Large intestine (tissue), 3 donors: ENCODE results near the gene LMO2. TPM values are rescaled to one million over a fixed set of nuclear protein-coding genes. Genes with fewer than 3 reads are reported as not detected.

Source experiments
- DNase-seq, 2 donors: peaks; one replicate each; pipeline versions ENCODE4 v3.0.0 to v3.0.0-alpha.2; 2013
- H3K27ac ChIP-seq: one replicate; pipeline ENCODE4 v1.5.1; 2013; ENCODE audit warnings: low read length
- H3K27me3 ChIP-seq: 2 replicates; pipeline ENCODE4 v1.6.1; 2013; ENCODE audit warnings: low read length; ENCODE audit not compliant: control insufficient read depth, insufficient read depth
- H3K36me3 ChIP-seq: 2 replicates; pipeline ENCODE4 v1.6.1; 2013; ENCODE audit warnings: low read length; ENCODE audit not compliant: control insufficient read depth, insufficient read depth
- H3K4me1 ChIP-seq: one replicate; pipeline ENCODE4 v1.6.1; 2013; ENCODE audit warnings: low read length; ENCODE audit not compliant: control insufficient read depth, insufficient read depth
- H3K4me3 ChIP-seq: one replicate; pipeline ENCODE4 v1.5.1; 2013; ENCODE audit warnings: low read length
- H3K9me3 ChIP-seq: one replicate; pipeline ENCODE4 v1.6.1; 2013; ENCODE audit warnings: mild to moderate bottlenecking, low read depth, low read length, moderate library complexity; ENCODE audit not compliant: control insufficient read depth
- WGBS: methylation state at CpG from one replicate; pipeline ENCODE4 v1.1.5; 2013; ENCODE audit warnings: low lambda C conversion rate; ENCODE audit not compliant: insufficient coverage; 5-methylcytosine and 5-hydroxymethylcytosine counted together
- polyA plus RNA-seq: library from polyadenylated mRNA; unstranded; fragments of 120-200 nt; gene quantifications from one replicate; pipeline ENCODE4 v1.2.1, GENCODE V29; 2013

LMO2 gene
- polyA plus RNA-seq, 1 donor = 11.8 TPM

GRCh38 chr11:33875621-33876294, 16.1 kb downstream of the LMO2 start:
- Histone ChIP-seq H3K27ac (no peak overlapping the region), H3K27me3 (peaks cover 45% of the 10 kb centered on the region), H3K4me1 (no peaks in the 10 kb centered on the region), H3K9me3 (no peaks in the 10 kb centered on the region), H3K4me3 (no peak overlapping the region), H3K36me3 (no peaks in the 10 kb centered on the region)
- DNase-seq = no peak
- WGBS = 71% methylated on average over 1 of the region's 2 CpGs

GRCh38 chr11:33874910-33875490, 16.9 kb downstream of the LMO2 start:
- Histone ChIP-seq H3K9me3 (no peaks in the 10 kb centered on the region), H3K4me3 (no peak overlapping the region), H3K36me3 (no peaks in the 10 kb centered on the region), H3K27ac (no peak overlapping the region), H3K27me3 (peaks cover 52% of the 10 kb centered on the region), H3K4me1 (no peaks in the 10 kb centered on the region)
- no CpG with 5 or more reads among the region's 12 CpGs for whole genome bisulfite sequencing
- no peak for DNase-seq

- Histone ChIP-seq H3K4me3 (no peak overlapping the region), H3K27me3 (peaks cover 54% of the 10 kb centered on the region), H3K36me3 (no peaks in the 10 kb centered on the region), H3K4me1 (no peaks in the 10 kb centered on the region), H3K27ac (no peak overlapping the region), H3K9me3 (no peaks in the 10 kb centered on the region)
- DNase-seq = no peak
- no CpG with 5 or more reads among the region's 3 CpGs for WGBS
Observed at GRCh38 chr11:33874433-33874832, 17.4 kb downstream of the LMO2 start.

- H3K27me3 ChIP-seq = peaks cover 64% of the 10 kb centered on the region
- WGBS = 0% methylated on average over 2 of the region's 91 CpGs
Observed at GRCh38 chr11:33869481-33870422, 22.1 kb downstream of the LMO2 start.

GRCh38 chr11:33868647-33869461, 23.0 kb downstream of the LMO2 start:
- no peak for DNase-seq
- peak overlapping the region; percentile 25 for H3K4me3 ChIP-seq
- no CpG with 5 or more reads among the region's 68 CpGs for WGBS
- peaks cover 4% of the 10 kb centered on the region for H3K9me3 ChIP-seq
- no peak overlapping the region for H3K27ac ChIP-seq
- H3K36me3 ChIP-seq = no peaks in the 10 kb centered on the region
- peaks cover 62% of the 10 kb centered on the region for H3K27me3 ChIP-seq
- peaks cover 3% of the 10 kb centered on the region for H3K4me1 ChIP-seq

More at GRCh38 chr11:33869481-33870422, 22.1 kb downstream of the LMO2 start:
- Histone ChIP-seq H3K27ac (no peak overlapping the region), H3K4me1 (peaks cover 3% of the 10 kb centered on the region), H3K4me3 (peak overlapping the region; percentile 39), H3K36me3 (no peaks in the 10 kb centered on the region), H3K9me3 (peaks cover 4% of the 10 kb centered on the region)
- DNase-seq = peak in 1 of 2 donors; percentile 44

- no peak overlapping the region for H3K27ac ChIP-seq
- WGBS = 80% methylated on average over 2 of the region's 7 CpGs
- H3K27me3 ChIP-seq = peaks cover 69% of the 10 kb centered on the region
- H3K4me1 ChIP-seq = peaks cover 3% of the 10 kb centered on the region
- H3K36me3 ChIP-seq = no peaks in the 10 kb centered on the region
- H3K9me3 ChIP-seq = peaks cover 4% of the 10 kb centered on the region
- H3K4me3 ChIP-seq = peak overlapping the region; percentile 25
- no peak for DNase-seq
Observed at GRCh38 chr11:33867996-33868646, 23.8 kb downstream of the LMO2 start.

- no peak overlapping the region for H3K27ac ChIP-seq
- peaks cover 69% of the 10 kb centered on the region for H3K27me3 ChIP-seq
- no peak overlapping the region for H3K4me3 ChIP-seq
- WGBS = no CpG with 5 or more reads among the region's 1 CpG
- no peaks in the 10 kb centered on the region for H3K36me3 ChIP-seq
- peaks cover 3% of the 10 kb centered on the region for H3K4me1 ChIP-seq
- DNase-seq = no peak
- peaks cover 4% of the 10 kb centered on the region for H3K9me3 ChIP-seq
Observed at GRCh38 chr11:33867561-33867960, 24.3 kb downstream of the LMO2 start.

GRCh38 chr11:33866936-33867335, 24.9 kb downstream of the LMO2 start:
- WGBS = no CpG with 5 or more reads among the region's 2 CpGs
- no peak for DNase-seq
- H3K27me3 ChIP-seq = peaks cover 72% of the 10 kb centered on the region
- no peaks in the 10 kb centered on the region for H3K36me3 ChIP-seq
- peaks cover 4% of the 10 kb centered on the region for H3K9me3 ChIP-seq
- H3K27ac ChIP-seq = no peak overlapping the region
- no peak overlapping the region for H3K4me3 ChIP-seq
- H3K4me1 ChIP-seq = peaks cover 3% of the 10 kb centered on the region

GRCh38 chr11:33864479-33864878, 27.4 kb downstream of the LMO2 start:
- Histone ChIP-seq H3K4me3 (no peak overlapping the region), H3K27ac (no peak overlapping the region), H3K27me3 (peaks cover 69% of the 10 kb centered on the region), H3K9me3 (peaks cover 4% of the 10 kb centered on the region), H3K4me1 (peaks cover 3% of the 10 kb centered on the region), H3K36me3 (no peaks in the 10 kb centered on the region)
- WGBS = no CpG with 5 or more reads among the region's 16 CpGs
- no peak for DNase-seq
